Lower lobe of right lung (tissue), 2 donors: ENCODE data around the gene ANKLE1. TPM values are rescaled to one million over a fixed set of nuclear protein-coding genes. Genes with fewer than 3 reads are reported as not detected.

Experiments used
- ATAC-seq, 2 donors: fragments of 200-7000 bp; cut with Tn5 transposase; one replicate each; pipeline ENCODE4 v1.9.1; 2020 to 2022; ENCODE audit warnings: mild to moderate bottlenecking in 2 of 2, moderate library complexity in 2 of 2
- DNase-seq: peaks from one replicate; pipeline ENCODE4 v3.0.0-alpha.2; 2020
- H3K27ac ChIP-seq: fragments of 200-600 bp; one replicate; pipeline ENCODE4 v1.8.0; 2022
- H3K27me3 ChIP-seq: fragments of 200-600 bp; one replicate; pipeline ENCODE4 v1.8.0; 2022; ENCODE audit warnings: low read depth
- H3K36me3 ChIP-seq: fragments of 200-600 bp; one replicate; pipeline ENCODE4 v1.8.0; 2022; ENCODE audit warnings: mild to moderate bottlenecking
- H3K4me1 ChIP-seq: fragments of 200-600 bp; one replicate; pipeline ENCODE4 v1.8.0; 2022
- H3K4me3 ChIP-seq: fragments of 200-600 bp; one replicate; pipeline ENCODE4 v1.8.0; 2022; ENCODE audit warnings: mild to moderate bottlenecking
- H3K9me3 ChIP-seq: fragments of 200-600 bp; one replicate; pipeline ENCODE4 v1.8.0; 2022
- CTCF ChIP-seq: fragments of 200-600 bp; IDR thresholded peaks from one replicate; pipeline ENCODE4 v1.8.0; 2022; ENCODE audit warnings: antibody characterized with exemption, mild to moderate bottlenecking
- intact Hi-C: fragments of 100-400 bp; cut with DNase I; formaldehyde crosslinking; loops from one replicate; pipeline ENCODE4 v1.11.0; 2022
- total RNA-seq: library from RNA; stranded (reverse); fragmentation: NEBNext Ultra II Directional; extraction: Animal tissue kit (Norgen Biotek cat#: 25700); gene quantifications from one replicate; pipeline ENCODE4 v1.2.1, GENCODE V29; 2021
- donor health status: DM: no; HTN: yes; CAD: no; lungs with severe emphysema.

ANKLE1 gene
- total RNA-seq, 1 donor from 2014 or later = 0.92 TPM

- H3K4me3 ChIP-seq = no peak overlapping the region
- DNase-seq (no peak), ATAC-seq (no peak)
- no peaks in the 10 kb centered on the region for H3K36me3 ChIP-seq
- H3K9me3 ChIP-seq = no peaks in the 10 kb centered on the region
- TF ChIP-seq CTCF = no peak
- intact Hi-C loops = no loop called here
- H3K27ac ChIP-seq = no peak overlapping the region
- peaks cover 35% of the 10 kb centered on the region for H3K4me1 ChIP-seq
- H3K27me3 ChIP-seq = peaks cover 9% of the 10 kb centered on the region
These were observed 50.6 kb downstream of the ANKLE1 start for GRCh38 chr19:17332360-17332676.

- H3K27me3 ChIP-seq = peaks cover 9% of the 10 kb centered on the region
- DNase-seq = no peak
- no peak for ATAC-seq
- intact Hi-C loops = no loop called here
- TF ChIP-seq CTCF = no peak
- H3K4me1 ChIP-seq = peaks cover 34% of the 10 kb centered on the region
- H3K4me3 ChIP-seq = no peak overlapping the region
- H3K27ac ChIP-seq = no peak overlapping the region
- no peaks in the 10 kb centered on the region for H3K36me3 ChIP-seq
- H3K9me3 ChIP-seq = no peaks in the 10 kb centered on the region
These were observed 51.2 kb downstream of the ANKLE1 start for GRCh38 chr19:17332677-17333581.

- Histone ChIP-seq H3K4me1 (peaks cover 42% of the 10 kb centered on the region), H3K4me3 (peak overlapping the region; percentile 88), H3K27me3 (peaks cover 9% of the 10 kb centered on the region), H3K27ac (peak overlapping the region; percentile 81), H3K9me3 (no peaks in the 10 kb centered on the region), H3K36me3 (no peaks in the 10 kb centered on the region)
- ATAC-seq (no peak), DNase-seq (no peak)
- intact Hi-C loops = no loop called here
- TF ChIP-seq CTCF = no peak
These were observed 52.1 kb downstream of the ANKLE1 start for GRCh38 chr19:17333611-17334413.

GRCh38 chr19:17334414-17335409 is 53.0 kb downstream of the ANKLE1 start, which contains the start of gene ANO8:
Gene ANO8 (minus strand): TSS chr19:17334855. CDS start chr19:17334670, 185 bp downstream.
- peak within 1 kb of the TSS; percentile 88 for H3K4me3 ChIP-seq
- intact Hi-C loops = no loop called here

More at GRCh38 chr19:17334414-17335409, 53.0 kb downstream of the ANKLE1 start, which contains the start of gene ANO8:
- DNase-seq (peak; percentile 96), ATAC-seq (peak; percentile 82 to 89)
- Histone ChIP-seq H3K36me3 (no peaks in the 10 kb centered on the region), H3K27me3 (peaks cover under 1% of the 10 kb centered on the region), H3K27ac (peak within 1 kb of the TSS; percentile 81), H3K4me1 (peaks cover 33% of the 10 kb centered on the region), H3K9me3 (no peaks in the 10 kb centered on the region)
- TF ChIP-seq CTCF = no peak
